Transverse colon (tissue), 4 donors: ENCODE data around the gene SFMBT1. TPM values are rescaled to one million over a fixed set of nuclear protein-coding genes. Genes with fewer than 3 reads are reported as not detected.

Source experiments
- DNase-seq: peaks from one replicate; pipeline ENCODE4 v3.0.0-alpha.2; 2019
- H3K27ac ChIP-seq, 4 donors: fragments of 200-600 bp; sonication (generic); 2 replicates each; pipeline ENCODE4 v1.5.1; 2016 to 2018; ENCODE audit warnings: inconsistent platforms in 4 of 4
- H3K27me3 ChIP-seq: fragments of 200-600 bp; sonication (generic); 2 replicates; pipeline ENCODE4 v1.5.1; 2017; ENCODE audit warnings: inconsistent platforms
- H3K36me3 ChIP-seq, 4 donors: fragments of 200-600 bp; sonication (generic); 2 replicates each; pipeline ENCODE4 v1.5.1; 2017 to 2019; ENCODE audit warnings: inconsistent platforms in 4 of 4
- H3K4me1 ChIP-seq, 4 donors: fragments of 200-600 bp; sonication (generic); 2 replicates each; pipeline ENCODE4 v1.5.1; 2017 to 2020; ENCODE audit warnings: inconsistent platforms in 4 of 4
- H3K4me3 ChIP-seq, 4 donors: fragments of 200-600 bp; sonication (generic); 1 replicate in 1 of 4; 2 replicates in 3 of 4; pipeline versions ENCODE4 v1.5.1 to v1.6.1; 2017 to 2019; ENCODE audit warnings: inconsistent platforms in 4 of 4
- H3K9me3 ChIP-seq, 2 donors: fragments of 200-600 bp; sonication (generic); 2 replicates each; pipeline ENCODE4 v1.5.1; 2017 to 2019; ENCODE audit warnings: inconsistent platforms in 2 of 2
- EP300 ChIP-seq: sonication (generic); formaldehyde crosslinking; IDR thresholded peaks from one replicate; pipeline ENCODE4 v1.6.1; 2017; ENCODE audit warnings: antibody characterized with exemption, low read depth
- POLR2A ChIP-seq: fragments of 450-650 bp; IDR thresholded peaks from one replicate; pipeline ENCODE4 v1.6.1; 2016; ENCODE audit warnings: antibody characterized with exemption, mild to moderate bottlenecking, moderate library complexity
- POLR2AphosphoS5 ChIP-seq, 3 donors: sonication (generic); formaldehyde crosslinking; IDR thresholded peaks; one replicate each; pipeline ENCODE4 v1.6.1; 2016; ENCODE audit warnings: antibody characterized with exemption in 3 of 3
- WGBS, 2 donors: methylation state at CpG; one replicate each; pipeline ENCODE4 v1.1.5; 2018; ENCODE audit warnings: low coverage in 1 of 2; 5-methylcytosine and 5-hydroxymethylcytosine counted together
- in situ Hi-C, 4 donors: fragments of 200-750 bp; cut with MboI; loops; one replicate each; pipeline versions ENCODE4 v1.15.0 to v1.15.1; 2017; ENCODE audit warnings: low sequenced_read_pairs in 3 of 4, low pct_ligation_motif_present in 1 of 4, low pct_unique_long_range_greater_than_20kb in 1 of 4
- intact Hi-C: fragments of 100-400 bp; cut with DNase I; formaldehyde crosslinking; loops from one replicate; pipeline ENCODE4 v1.15.1; 2023; ENCODE audit warnings: low total_unique reads
- total RNA-seq, 4 donors: library from RNA; depleted of rRNA; stranded (reverse); fragments of >200 nt; gene quantifications; one replicate each; pipeline ENCODE4 v1.1.0, GENCODE V29; 2016
- TF ChIP-seq, protein P1 (sequence below), 5 experiments: fragments of 200-600 bp in 3 of 5; fragments of 450-650 bp in 2 of 5; sonication (generic) in 3 of 5; IDR thresholded peaks; 1 replicate in 2 of 5; 2 replicates in 3 of 5; pipeline ENCODE4 v1.5.1; 2016 to 2017; ENCODE audit warnings: antibody characterized with exemption in 5 of 5, inconsistent platforms in 3 of 5, mild to moderate bottlenecking in 2 of 5, moderate library complexity in 1 of 5

Gene SFMBT1
- total RNA-seq, 4 donors from 2014 or later, result 1.9 to 33.0 (median 18.1) TPM

DNA sequence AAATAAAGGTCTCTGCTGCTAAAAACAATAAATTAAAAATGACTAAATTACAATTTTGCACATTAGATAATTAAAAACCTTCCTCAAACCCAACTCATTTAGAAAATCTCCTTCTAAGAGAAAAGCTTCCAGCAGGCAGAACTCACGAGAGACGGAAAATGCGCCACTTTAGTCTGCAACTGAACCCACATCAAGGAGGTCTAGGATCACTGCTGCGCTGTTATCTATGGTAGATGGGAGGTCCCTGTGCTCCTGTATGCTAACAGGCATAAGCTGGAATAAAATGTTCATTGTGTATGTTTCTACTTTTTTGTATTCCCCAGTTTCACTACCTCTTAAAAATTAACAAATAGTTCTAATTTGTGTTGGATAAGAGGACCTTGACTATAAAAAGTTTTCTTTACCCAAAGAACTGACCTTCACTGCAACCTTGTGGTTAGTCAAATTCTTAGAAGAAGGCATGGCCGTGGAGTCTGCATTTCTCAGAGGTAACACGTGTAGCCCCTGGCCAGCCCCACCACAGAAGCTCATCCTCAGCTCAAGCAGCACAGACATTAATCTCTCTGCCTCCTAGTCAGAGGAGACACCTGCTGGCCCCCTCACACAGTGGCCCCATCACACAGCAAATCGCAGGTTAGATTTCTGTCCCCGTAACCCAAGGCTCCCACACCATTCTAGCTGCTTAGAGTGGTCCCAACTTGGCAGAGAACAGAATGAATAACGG lies 170.8 kb downstream of the SFMBT1 start:
- Histone ChIP-seq H3K27me3 (no peaks in the 10 kb centered on the region), H3K9me3 (no peaks in the 10 kb centered on the region), H3K4me3 (no peak overlapping the region), H3K27ac (no peak overlapping the region), H3K4me1 (peaks cover 0 to 15% (median 3%) of the 10 kb centered on the region in 4 donors), H3K36me3 (no peaks in the 10 kb centered on the region)
- 90 to 98% methylated on average over 4 to 9 of the region's 9 CpGs for WGBS, 2 donors
- TF ChIP-seq, protein P1, sequence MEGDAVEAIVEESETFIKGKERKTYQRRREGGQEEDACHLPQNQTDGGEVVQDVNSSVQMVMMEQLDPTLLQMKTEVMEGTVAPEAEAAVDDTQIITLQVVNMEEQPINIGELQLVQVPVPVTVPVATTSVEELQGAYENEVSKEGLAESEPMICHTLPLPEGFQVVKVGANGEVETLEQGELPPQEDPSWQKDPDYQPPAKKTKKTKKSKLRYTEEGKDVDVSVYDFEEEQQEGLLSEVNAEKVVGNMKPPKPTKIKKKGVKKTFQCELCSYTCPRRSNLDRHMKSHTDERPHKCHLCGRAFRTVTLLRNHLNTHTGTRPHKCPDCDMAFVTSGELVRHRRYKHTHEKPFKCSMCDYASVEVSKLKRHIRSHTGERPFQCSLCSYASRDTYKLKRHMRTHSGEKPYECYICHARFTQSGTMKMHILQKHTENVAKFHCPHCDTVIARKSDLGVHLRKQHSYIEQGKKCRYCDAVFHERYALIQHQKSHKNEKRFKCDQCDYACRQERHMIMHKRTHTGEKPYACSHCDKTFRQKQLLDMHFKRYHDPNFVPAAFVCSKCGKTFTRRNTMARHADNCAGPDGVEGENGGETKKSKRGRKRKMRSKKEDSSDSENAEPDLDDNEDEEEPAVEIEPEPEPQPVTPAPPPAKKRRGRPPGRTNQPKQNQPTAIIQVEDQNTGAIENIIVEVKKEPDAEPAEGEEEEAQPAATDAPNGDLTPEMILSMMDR (IDR thresholded peaks at IDR 0.05), result no peak
- no peak for TF ChIP-seq POLR2AphosphoS5 (IDR thresholded peaks at IDR 0.05)
- no peak for TF ChIP-seq POLR2A
- TF ChIP-seq EP300, result no peak
- intact Hi-C loops, result no loop called here
- no peak for DNase-seq
- in situ Hi-C loops, result no loop called here

DNA sequence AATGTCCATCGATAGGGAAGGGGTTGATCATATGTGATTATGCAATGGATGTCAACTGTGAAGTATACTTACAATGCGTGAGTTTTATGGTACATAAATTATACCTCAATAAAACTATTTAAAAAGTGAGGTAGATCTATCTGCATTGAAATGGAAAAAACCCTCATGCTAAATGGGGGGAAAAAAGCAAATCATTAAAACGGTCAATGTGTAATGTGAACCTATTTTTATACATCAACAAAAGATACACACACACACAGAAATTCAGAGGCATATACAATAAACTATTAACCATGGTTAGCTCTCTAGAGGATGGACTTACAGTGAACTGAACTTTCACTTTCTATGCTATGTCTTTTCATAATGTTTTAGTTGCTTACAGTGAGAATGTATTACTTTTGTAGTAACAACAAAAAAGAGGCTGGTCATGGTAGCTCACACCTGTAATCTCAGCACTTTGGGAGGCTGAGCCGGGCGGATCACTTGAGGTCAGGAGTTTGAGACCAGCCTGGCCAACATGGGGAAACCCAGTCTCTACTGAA lies 171.6 kb downstream of the SFMBT1 start:
- Histone ChIP-seq H3K4me3 (no peak overlapping the region), H3K36me3 (no peaks in the 10 kb centered on the region), H3K27ac (no peak overlapping the region), H3K9me3 (no peaks in the 10 kb centered on the region), H3K27me3 (no peaks in the 10 kb centered on the region), H3K4me1 (peaks cover 0 to 15% (median 3%) of the 10 kb centered on the region in 4 donors)
- DNase-seq, result no peak
- TF ChIP-seq, protein P1 (IDR thresholded peaks at IDR 0.05), result no peak
- TF ChIP-seq POLR2AphosphoS5 (IDR thresholded peaks at IDR 0.05) (no peak), EP300 (no peak), POLR2A (no peak)
- WGBS, 2 donors, result 48 to 59% methylated on average over 4 to 5 of the region's 5 CpGs
- intact Hi-C loops (no loop called here), in situ Hi-C loops (no loop called here)

DNA sequence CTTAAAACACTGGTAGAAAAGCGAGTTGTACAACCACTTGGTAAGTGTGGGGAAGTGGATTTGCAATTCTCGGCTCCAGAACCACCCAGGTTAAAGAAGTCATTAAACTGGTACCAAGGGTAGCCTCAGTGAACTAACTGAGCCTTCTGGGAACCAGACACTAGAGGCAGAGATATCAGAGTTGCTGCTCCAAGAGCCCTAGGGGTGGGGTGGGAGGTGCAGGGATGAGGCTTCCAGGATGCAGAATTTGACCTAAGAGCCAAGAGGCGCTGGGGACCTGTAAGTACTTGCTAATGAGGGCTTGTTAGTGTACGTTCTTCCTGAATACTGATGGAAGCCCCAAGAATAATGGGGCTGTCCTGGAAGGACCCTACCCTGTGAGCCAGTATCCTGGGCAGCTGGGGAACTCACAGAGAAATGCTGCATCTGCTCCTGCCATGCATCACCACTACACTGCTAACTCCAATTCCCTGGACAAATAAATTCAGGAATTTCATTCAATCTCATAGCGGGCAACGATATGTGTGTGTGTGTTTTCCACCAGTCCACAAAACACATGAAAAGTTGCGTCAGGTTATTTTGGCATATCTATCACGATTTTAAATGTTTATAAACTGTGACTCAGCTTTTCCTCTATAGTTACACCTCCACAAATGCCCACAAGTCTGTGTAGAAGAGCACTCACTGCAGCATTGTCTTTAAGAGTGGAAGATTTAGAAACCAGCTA lies 172.3 kb downstream of the SFMBT1 start:
- peaks cover 0 to 15% (median 3%) of the 10 kb centered on the region in 4 donors for H3K4me1 ChIP-seq
- H3K27me3 ChIP-seq, result no peaks in the 10 kb centered on the region
- H3K27ac ChIP-seq, result no peak overlapping the region
- no peak for TF ChIP-seq POLR2AphosphoS5 (IDR thresholded peaks at IDR 0.05)
- TF ChIP-seq, protein P1 (IDR thresholded peaks at IDR 0.05), result no peak
- intact Hi-C loops, result no loop called here
- no peaks in the 10 kb centered on the region for H3K36me3 ChIP-seq
- no peaks in the 10 kb centered on the region for H3K9me3 ChIP-seq
- 74 to 80% methylated on average over 7 to 8 of the region's 8 CpGs for WGBS, 2 donors
- no peak overlapping the region for H3K4me3 ChIP-seq
- in situ Hi-C loops, result no loop called here
- no peak for DNase-seq

DNA sequence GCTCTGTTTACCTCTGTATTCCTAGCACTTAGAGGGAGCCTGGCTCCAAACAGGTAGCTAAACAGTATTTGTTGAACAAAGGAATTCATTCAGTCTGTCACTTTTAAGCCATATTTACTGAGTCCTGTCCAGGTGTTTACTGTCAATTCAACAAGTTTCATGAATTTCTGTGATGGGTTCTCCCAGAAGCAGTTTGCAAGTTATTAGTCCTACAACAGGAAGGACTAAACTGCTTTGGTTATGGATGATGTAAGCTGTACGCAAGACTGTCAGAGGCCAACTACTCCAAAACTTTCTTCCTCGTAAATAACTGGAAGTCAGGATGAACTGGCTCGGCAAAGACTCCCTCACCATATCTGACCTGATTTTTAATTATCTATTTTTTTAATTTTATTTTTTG lies 173.6 kb downstream of the SFMBT1 start:
- 84 to 92% methylated on average over 3 of the region's 3 CpGs for WGBS, 2 donors
- Histone ChIP-seq H3K36me3 (no peaks in the 10 kb centered on the region), H3K9me3 (no peaks in the 10 kb centered on the region), H3K27ac (no peak overlapping the region), H3K4me3 (no peak overlapping the region), H3K27me3 (no peaks in the 10 kb centered on the region), H3K4me1 (peaks cover 0 to 15% (median 3%) of the 10 kb centered on the region in 4 donors)
- TF ChIP-seq, protein P1 (IDR thresholded peaks at IDR 0.05), result no peak
- TF ChIP-seq EP300 (no peak), POLR2AphosphoS5 (IDR thresholded peaks at IDR 0.05) (no peak), POLR2A (no peak)
- in situ Hi-C loops, result no loop called here
- no peak for DNase-seq
- intact Hi-C loops, result no loop called here
